Neutrophil (primary cell): ENCODE data around the gene XAF1.
"Not testable (repeated sequence)": the region's sequence is repeated elsewhere in the genome, so short reads cannot be mapped to it uniquely, and the experiment has no call there.

Experiments used
- H3K27ac ChIP-seq: fragments of 200-600 bp; sonication (generic); 2 replicates; pipeline ENCODE4 v1.5.1; 2016; ENCODE audit warnings: mild to moderate bottlenecking, moderate library complexity
- H3K27me3 ChIP-seq: fragments of 200-600 bp; sonication (generic); 2 replicates; pipeline ENCODE4 v1.6.0; 2016; ENCODE audit warnings: mild to moderate bottlenecking
- H3K36me3 ChIP-seq: fragments of 200-600 bp; sonication (generic); 2 replicates; pipeline ENCODE4 v1.5.1; 2017
- H3K4me1 ChIP-seq, 2 experiments: fragments of 200-600 bp in 1 of 2; sonication (generic) in 1 of 2; 1 replicate in 1 of 2; 2 replicates in 1 of 2; pipeline versions ENCODE4 v1.5.1 to v1.6.1; 2013 to 2016; ENCODE audit warnings: low read depth in 1 of 2, low read length in 1 of 2, mild to moderate bottlenecking in 1 of 2, moderate library complexity in 1 of 2; ENCODE audit not compliant: control insufficient read depth in 1 of 2, insufficient read depth in 1 of 2
- H3K4me3 ChIP-seq, 2 experiments: fragments of 200-600 bp in 1 of 2; sonication (generic) in 1 of 2; 1 replicate in 1 of 2; 2 replicates in 1 of 2; pipeline ENCODE4 v1.5.1; 2013 to 2016; ENCODE audit warnings: low read depth in 1 of 2, low read length in 1 of 2, mild to moderate bottlenecking in 1 of 2, moderate library complexity in 1 of 2
- H3K9me3 ChIP-seq: fragments of 200-600 bp; sonication (generic); 2 replicates; pipeline ENCODE4 v1.5.1; 2016
- TF ChIP-seq, protein P1 (sequence below): fragments of 200-600 bp; sonication (generic); IDR thresholded peaks from 2 replicates; pipeline ENCODE4 v1.5.1; 2016; ENCODE audit warnings: antibody characterized with exemption

Gene XAF1

DNA sequence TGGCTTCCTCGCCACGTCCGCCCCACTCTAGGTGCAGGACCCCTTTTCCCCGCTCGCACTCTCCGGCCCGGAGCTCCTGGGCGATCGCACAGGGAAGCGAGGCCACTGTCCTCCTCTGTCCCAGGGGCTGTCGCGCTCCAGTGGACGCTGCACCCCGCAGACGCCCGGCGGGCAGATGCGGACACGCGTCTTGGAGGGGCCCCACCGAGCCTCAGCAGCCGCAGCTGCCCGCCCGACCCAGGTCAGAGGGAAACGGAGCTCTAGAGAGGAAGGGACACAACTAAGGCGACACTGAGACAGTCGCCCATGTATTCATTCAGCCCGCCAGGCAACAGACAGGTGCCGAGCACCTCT, 42.0 kb upstream of the XAF1 start:
- no peaks in the 10 kb centered on the region for H3K9me3 ChIP-seq
- H3K4me1 ChIP-seq, result peaks cover 19 to 26% of the 10 kb centered on the region in 2 experiments
- H3K36me3 ChIP-seq, result no peaks in the 10 kb centered on the region
- H3K27ac ChIP-seq, result no peak overlapping the region
- no peak overlapping the region for H3K4me3 ChIP-seq
- TF ChIP-seq, protein P1, sequence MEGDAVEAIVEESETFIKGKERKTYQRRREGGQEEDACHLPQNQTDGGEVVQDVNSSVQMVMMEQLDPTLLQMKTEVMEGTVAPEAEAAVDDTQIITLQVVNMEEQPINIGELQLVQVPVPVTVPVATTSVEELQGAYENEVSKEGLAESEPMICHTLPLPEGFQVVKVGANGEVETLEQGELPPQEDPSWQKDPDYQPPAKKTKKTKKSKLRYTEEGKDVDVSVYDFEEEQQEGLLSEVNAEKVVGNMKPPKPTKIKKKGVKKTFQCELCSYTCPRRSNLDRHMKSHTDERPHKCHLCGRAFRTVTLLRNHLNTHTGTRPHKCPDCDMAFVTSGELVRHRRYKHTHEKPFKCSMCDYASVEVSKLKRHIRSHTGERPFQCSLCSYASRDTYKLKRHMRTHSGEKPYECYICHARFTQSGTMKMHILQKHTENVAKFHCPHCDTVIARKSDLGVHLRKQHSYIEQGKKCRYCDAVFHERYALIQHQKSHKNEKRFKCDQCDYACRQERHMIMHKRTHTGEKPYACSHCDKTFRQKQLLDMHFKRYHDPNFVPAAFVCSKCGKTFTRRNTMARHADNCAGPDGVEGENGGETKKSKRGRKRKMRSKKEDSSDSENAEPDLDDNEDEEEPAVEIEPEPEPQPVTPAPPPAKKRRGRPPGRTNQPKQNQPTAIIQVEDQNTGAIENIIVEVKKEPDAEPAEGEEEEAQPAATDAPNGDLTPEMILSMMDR, result no peak
- peaks cover 86% of the 10 kb centered on the region for H3K27me3 ChIP-seq

DNA sequence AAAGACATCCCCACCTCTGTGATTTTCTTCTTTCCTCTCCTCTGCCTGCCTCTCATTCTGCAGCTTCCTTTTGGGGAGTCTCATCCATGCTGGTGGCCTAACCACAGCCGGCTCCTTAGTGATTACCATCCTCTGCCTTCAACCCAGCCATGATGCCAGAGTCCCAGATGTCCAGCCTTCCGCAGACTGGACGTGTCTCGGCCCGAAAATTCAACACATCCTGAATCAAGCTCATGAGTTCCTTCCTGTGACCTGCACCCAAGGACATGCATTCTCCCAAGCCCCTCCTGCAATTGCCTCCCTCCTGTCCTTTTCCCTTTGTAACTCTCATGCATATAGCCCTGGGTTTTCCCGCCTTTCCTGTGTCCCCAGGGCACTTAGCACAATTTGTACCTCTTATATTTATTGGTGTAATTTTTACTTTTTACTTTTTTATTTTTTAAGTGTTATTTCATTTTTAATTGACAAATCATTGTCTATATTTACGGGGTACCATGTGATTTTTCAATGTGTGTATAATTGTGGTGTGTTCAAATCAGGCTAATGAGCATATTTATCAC, 41.5 kb upstream of the XAF1 start:
- H3K9me3 ChIP-seq, result no peaks in the 10 kb centered on the region
- H3K4me1 ChIP-seq, result peaks cover 19 to 26% of the 10 kb centered on the region in 2 experiments
- TF ChIP-seq, protein P1, result no peak
- no peaks in the 10 kb centered on the region for H3K36me3 ChIP-seq
- peaks cover 87% of the 10 kb centered on the region for H3K27me3 ChIP-seq
- H3K4me3 ChIP-seq, result no peak overlapping the region
- H3K27ac ChIP-seq, result no peak overlapping the region

DNA sequence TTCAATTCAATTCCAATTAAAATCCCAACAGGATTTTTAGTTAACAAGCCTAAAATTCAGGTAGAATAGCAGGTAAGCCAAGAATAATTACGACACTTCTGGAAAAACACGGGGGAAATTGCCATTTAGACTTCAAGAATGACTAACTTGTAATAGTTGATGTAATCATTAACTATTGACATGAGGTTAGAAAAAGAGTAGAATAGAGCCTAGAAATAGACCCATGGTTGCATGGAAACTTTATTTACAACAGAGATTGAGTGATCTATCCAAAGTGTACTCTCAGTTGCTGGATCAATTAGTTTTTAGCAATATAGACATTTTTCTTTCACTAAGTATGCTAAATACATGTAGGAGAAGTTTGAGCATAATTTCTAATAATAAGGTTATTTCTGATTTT, 39.1 kb upstream of the XAF1 start:
- peaks cover 89% of the 10 kb centered on the region for H3K27me3 ChIP-seq
- no peak overlapping the region for H3K4me3 ChIP-seq
- peaks cover 10 to 17% of the 10 kb centered on the region in 2 experiments for H3K4me1 ChIP-seq
- no peaks in the 10 kb centered on the region for H3K9me3 ChIP-seq
- TF ChIP-seq, protein P1, result no peak
- H3K27ac ChIP-seq, result no peak overlapping the region
- H3K36me3 ChIP-seq, result no peaks in the 10 kb centered on the region

DNA sequence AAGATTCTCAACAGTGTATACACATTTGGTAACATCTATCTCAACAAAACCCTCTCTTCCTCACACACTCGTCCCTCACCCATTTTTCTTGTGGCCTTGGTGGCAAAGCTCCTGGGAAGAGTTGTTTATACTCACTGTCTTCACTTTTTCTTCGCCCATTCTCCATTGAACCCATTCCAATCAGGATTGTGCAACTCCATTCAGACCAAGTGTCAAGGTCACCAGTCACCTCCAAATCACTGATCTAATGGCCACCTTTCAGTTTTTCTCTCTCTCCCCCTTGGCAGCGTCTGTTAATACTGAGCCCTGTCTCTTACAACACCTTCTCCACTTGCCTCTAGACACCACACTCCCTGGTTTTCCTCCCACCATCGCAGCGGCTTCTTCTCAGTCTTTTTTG, 34.1 kb upstream of the XAF1 start:
- TF ChIP-seq, protein P1, result no peak
- Histone ChIP-seq H3K4me3 (no peak overlapping the region), H3K27me3 (peaks cover 73% of the 10 kb centered on the region), H3K9me3 (no peaks in the 10 kb centered on the region), H3K4me1 (no peaks in the 10 kb centered on the region), H3K36me3 (no peaks in the 10 kb centered on the region), H3K27ac (no peak overlapping the region)

DNA sequence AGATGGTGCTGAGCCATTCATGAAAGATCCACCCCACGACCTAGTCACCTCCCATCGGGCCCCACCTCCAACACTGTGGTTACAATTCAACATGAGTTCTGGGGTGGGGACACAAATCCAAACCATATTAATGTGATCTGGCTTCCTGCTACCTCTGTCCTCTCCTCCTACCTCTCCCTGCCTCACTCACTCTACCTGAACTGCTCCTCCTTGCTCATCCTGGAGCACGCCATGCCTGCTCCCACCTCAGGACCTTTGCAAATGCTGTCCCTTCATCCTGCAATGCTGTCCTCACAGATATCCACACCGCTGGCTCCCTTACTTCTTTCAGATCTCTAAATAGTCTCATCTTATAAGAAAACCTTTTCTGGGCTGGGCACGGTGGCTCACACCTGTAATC, 31.8 kb upstream of the XAF1 start:
- H3K36me3 ChIP-seq, result no peaks in the 10 kb centered on the region
- H3K27ac ChIP-seq, result no peak overlapping the region
- TF ChIP-seq, protein P1, result no peak
- H3K4me3 ChIP-seq, result no peak overlapping the region
- H3K27me3 ChIP-seq, result peaks cover 72% of the 10 kb centered on the region
- no peaks in the 10 kb centered on the region for H3K9me3 ChIP-seq
- no peaks in the 10 kb centered on the region for H3K4me1 ChIP-seq

DNA sequence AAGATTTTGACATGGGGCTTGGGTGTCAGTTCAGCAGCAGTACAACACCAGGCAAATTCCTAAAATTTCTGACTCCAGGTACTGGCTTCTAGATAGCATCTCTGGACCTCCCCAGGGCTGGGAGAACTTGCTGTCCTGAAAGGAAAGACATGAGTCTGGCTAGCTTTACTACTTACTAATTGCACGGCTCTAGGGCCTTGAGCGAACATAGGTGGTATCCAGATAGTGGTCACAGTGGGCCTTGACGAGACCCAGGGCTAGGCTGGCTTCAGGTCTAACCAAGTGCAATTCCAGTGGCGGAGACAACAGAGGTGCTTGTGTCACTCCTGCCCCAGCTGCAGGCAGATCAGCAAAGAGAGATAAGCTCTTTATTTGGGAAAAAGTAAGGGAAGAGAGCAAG, 26.3 kb upstream of the XAF1 start:
- TF ChIP-seq, protein P1, result no peak
- Histone ChIP-seq H3K36me3 (no peaks in the 10 kb centered on the region), H3K4me3 (no peak overlapping the region), H3K27ac (no peak overlapping the region), H3K27me3 (peaks cover 44% of the 10 kb centered on the region), H3K9me3 (no peaks in the 10 kb centered on the region), H3K4me1 (no peaks in the 10 kb centered on the region)

DNA sequence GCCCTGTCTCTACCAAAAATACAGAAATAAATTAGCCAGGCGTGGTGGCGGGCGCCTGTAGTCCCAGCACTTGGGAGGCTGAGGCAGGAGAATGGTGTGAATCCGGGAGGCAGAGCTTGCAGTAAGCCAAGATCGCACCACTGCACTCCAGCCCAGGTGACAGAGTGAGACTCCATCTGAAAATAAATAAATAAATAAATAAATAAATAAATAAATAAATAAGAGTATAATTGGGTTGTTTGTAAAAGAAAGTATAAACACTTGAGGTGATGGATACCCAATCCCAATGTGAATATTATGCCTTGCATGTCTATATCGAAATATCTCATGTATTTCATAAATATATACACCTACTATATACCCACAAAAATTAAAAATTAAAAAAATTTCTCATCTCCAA, 9.2 kb upstream of the XAF1 start:
- not testable (repeated sequence) for H3K4me3 ChIP-seq, H3K4me1 ChIP-seq, H3K36me3 ChIP-seq, H3K27ac ChIP-seq, H3K9me3 ChIP-seq
- peaks cover 20% of the 10 kb centered on the region for H3K27me3 ChIP-seq
